Measurements from ENCODE around the gene CADPS.

CADPS gene

DNA sequence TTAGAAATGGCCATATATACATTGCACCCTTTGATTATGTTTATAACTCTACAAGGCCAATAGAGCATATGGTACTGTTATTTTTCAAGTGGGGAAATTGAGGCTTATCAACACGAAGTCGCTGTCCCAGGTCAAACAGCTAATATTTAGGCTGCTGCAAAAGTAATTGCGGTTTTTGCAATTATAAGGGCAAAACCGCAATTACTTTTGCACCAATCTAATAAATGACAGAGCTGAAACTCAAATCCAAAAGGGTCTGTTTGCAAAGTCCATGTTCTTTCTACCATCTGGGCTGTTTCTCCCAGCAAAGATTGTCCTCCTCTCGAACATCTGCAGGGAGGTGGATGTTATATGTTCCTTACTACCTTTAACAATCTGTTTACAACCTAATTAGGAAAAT, 147.2 kb downstream of the CADPS start:
- TF ChIP-seq, protein P1, sequence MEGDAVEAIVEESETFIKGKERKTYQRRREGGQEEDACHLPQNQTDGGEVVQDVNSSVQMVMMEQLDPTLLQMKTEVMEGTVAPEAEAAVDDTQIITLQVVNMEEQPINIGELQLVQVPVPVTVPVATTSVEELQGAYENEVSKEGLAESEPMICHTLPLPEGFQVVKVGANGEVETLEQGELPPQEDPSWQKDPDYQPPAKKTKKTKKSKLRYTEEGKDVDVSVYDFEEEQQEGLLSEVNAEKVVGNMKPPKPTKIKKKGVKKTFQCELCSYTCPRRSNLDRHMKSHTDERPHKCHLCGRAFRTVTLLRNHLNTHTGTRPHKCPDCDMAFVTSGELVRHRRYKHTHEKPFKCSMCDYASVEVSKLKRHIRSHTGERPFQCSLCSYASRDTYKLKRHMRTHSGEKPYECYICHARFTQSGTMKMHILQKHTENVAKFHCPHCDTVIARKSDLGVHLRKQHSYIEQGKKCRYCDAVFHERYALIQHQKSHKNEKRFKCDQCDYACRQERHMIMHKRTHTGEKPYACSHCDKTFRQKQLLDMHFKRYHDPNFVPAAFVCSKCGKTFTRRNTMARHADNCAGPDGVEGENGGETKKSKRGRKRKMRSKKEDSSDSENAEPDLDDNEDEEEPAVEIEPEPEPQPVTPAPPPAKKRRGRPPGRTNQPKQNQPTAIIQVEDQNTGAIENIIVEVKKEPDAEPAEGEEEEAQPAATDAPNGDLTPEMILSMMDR (conservative IDR thresholded peaks at IDR 0.05; ENCODE audit: low read depth, low read length) = no peak
- Histone ChIP-seq H3K4me3 (IDR thresholded peaks at IDR 0.05; ENCODE audit: insufficient read depth, low read depth, low read length) (no peak overlapping the region), H4K20me1 (ENCODE audit: insufficient read depth) (no peaks in the 10 kb centered on the region), H3K4me1 (ENCODE audit: low read depth, poor library complexity, severe bottlenecking) (no peaks in the 10 kb centered on the region), H3K79me2 (ENCODE audit: insufficient read depth, low read depth) (no peaks in the 10 kb centered on the region), H3K9ac (no peak overlapping the region), H2AFZ (ENCODE audit: low read depth) (no peak overlapping the region), H3K36me3 (ENCODE audit: insufficient read depth) (no peaks in the 10 kb centered on the region), H3K27me3 (ENCODE audit: insufficient read depth, low read depth) (no peaks in the 10 kb centered on the region), H3K27ac (no peak overlapping the region), H3K4me2 (no peak overlapping the region)

DNA sequence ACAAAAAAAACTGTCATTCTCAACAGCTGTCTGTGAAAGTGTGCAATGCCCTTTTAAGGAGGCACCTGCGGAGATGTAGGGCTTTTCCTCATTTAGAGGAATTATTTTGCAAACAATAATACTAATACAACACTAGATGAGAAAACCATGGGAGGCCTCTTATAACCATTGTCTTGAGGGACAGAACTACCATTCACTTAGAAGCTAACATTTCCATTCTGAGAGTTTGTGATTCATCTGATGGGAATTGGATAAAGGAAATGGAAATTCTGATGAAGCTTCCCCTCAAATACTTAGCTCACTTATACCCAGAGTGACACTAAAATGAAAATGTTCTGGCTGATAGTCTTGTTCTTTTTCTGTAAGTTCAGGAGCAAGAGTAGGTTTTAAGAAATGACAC, 147.7 kb downstream of the CADPS start:
- no peak overlapping the region for H3K27ac ChIP-seq
- H3K4me3 ChIP-seq (IDR thresholded peaks at IDR 0.05; ENCODE audit: insufficient read depth, low read depth, low read length) = no peak overlapping the region
- H3K4me1 ChIP-seq (ENCODE audit: low read depth, poor library complexity, severe bottlenecking) = no peaks in the 10 kb centered on the region
- TF ChIP-seq, protein P1 (conservative IDR thresholded peaks at IDR 0.05; ENCODE audit: low read depth, low read length) = no peak
- H3K4me2 ChIP-seq = no peak overlapping the region
- no peak overlapping the region for H3K9ac ChIP-seq
- no peaks in the 10 kb centered on the region for H3K79me2 ChIP-seq (ENCODE audit: insufficient read depth, low read depth)
- H3K27me3 ChIP-seq (ENCODE audit: insufficient read depth, low read depth) = no peaks in the 10 kb centered on the region
- H4K20me1 ChIP-seq (ENCODE audit: insufficient read depth) = no peaks in the 10 kb centered on the region
- no peaks in the 10 kb centered on the region for H3K36me3 ChIP-seq (ENCODE audit: insufficient read depth)
- no peak overlapping the region for H2AFZ ChIP-seq (ENCODE audit: low read depth)

DNA sequence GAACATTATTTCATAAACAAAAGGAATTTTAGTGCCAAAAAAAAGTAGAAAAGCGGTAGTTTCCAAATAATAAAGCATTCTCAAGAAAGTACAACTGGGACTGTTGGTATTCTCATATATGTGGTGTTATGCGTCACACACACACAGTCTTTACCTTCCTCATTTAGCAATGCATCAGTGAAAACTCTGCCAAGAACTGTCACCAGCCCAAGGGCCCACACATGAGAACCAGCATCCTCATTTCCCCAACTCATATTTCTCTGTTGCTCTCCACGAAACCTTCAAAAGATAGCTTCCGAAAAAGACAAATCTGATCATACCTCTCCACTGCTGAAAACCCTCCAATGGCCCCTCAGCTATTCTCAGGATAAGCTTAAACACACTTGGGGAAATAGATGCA, 150.7 kb downstream of the CADPS start:
- H3K79me2 ChIP-seq (ENCODE audit: insufficient read depth, low read depth) = no peaks in the 10 kb centered on the region
- no peak overlapping the region for H3K4me2 ChIP-seq
- TF ChIP-seq, protein P1 (conservative IDR thresholded peaks at IDR 0.05; ENCODE audit: low read depth, low read length) = no peak
- no peak overlapping the region for H3K9ac ChIP-seq
- H3K27me3 ChIP-seq (ENCODE audit: insufficient read depth, low read depth) = no peaks in the 10 kb centered on the region
- H3K36me3 ChIP-seq (ENCODE audit: insufficient read depth) = no peaks in the 10 kb centered on the region
- H3K4me3 ChIP-seq (IDR thresholded peaks at IDR 0.05; ENCODE audit: insufficient read depth, low read depth, low read length) = no peak overlapping the region
- H3K4me1 ChIP-seq (ENCODE audit: low read depth, poor library complexity, severe bottlenecking) = no peaks in the 10 kb centered on the region
- H2AFZ ChIP-seq (ENCODE audit: low read depth) = no peak overlapping the region
- H3K27ac ChIP-seq = no peak overlapping the region
- no peaks in the 10 kb centered on the region for H4K20me1 ChIP-seq (ENCODE audit: insufficient read depth)

DNA sequence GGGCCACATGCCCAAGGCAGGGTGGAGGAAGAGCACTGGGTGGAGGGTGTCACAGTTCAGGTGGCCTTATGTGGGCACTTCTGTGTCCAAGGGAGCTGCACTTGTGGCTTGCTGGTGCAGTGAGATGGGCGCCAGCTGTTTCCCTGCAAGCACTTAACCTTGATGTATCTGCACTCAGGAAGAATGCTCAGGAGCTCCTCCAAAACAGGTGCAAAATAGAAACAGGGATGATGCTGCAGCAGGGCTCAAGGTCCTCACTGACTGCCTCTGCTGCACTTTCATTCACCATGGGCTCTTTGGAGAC, 151.3 kb downstream of the CADPS start:
- TF ChIP-seq, protein P1 (conservative IDR thresholded peaks at IDR 0.05; ENCODE audit: low read depth, low read length) = no peak
- H3K27ac ChIP-seq = no peak overlapping the region
- H2AFZ ChIP-seq (ENCODE audit: low read depth) = no peak overlapping the region
- H4K20me1 ChIP-seq (ENCODE audit: insufficient read depth) = no peaks in the 10 kb centered on the region
- H3K4me3 ChIP-seq (IDR thresholded peaks at IDR 0.05; ENCODE audit: insufficient read depth, low read depth, low read length) = no peak overlapping the region
- no peak overlapping the region for H3K9ac ChIP-seq
- no peaks in the 10 kb centered on the region for H3K79me2 ChIP-seq (ENCODE audit: insufficient read depth, low read depth)
- no peaks in the 10 kb centered on the region for H3K4me1 ChIP-seq (ENCODE audit: low read depth, poor library complexity, severe bottlenecking)
- no peak overlapping the region for H3K4me2 ChIP-seq
- H3K36me3 ChIP-seq (ENCODE audit: insufficient read depth) = no peaks in the 10 kb centered on the region
- H3K27me3 ChIP-seq (ENCODE audit: insufficient read depth, low read depth) = no peaks in the 10 kb centered on the region

Data from KMS-11 (cell line).